ENCODE results near the gene KSR1.

The KSR1 gene

DNA sequence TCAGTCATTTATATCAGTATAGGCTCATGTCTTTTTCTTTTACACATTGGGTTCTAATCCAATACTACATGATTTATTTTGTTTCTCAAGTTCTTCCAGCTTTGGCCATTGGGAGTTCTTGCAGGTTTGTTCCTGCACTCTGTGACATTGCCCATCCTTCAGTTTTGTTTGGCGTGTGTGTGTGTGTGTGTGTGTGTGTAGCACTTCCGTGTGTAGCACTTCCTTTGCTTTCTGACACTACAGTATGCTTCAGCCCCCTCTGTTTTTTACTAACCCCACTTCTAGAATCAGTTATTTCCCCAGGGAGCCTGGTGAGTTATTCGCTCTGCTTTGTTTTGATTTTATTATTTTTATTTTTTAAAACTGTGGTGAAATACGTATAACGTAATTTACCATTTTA, 99.1 kb downstream of the KSR1 start:
- no peak for DNase-seq

DNA sequence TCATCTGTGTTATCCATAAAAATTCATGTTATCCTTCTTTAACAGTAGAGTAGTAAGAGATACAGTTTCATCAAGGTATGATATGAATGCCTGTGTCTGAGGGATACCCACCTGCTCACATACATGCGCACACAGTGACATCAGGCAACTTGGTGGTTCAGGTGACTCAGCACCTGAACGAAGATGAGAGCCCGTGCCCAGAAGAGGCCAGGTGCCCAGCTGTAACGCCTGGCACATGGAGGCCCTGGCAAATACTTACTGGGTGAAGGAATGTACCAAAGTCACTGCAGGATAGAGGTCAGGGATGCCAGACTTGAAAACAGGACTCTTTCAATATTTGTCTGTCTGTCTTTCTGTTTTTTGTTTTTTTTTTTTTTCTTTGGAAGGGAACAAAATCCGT, 102.1 kb downstream of the KSR1 start:
- no peak for DNase-seq

DNA sequence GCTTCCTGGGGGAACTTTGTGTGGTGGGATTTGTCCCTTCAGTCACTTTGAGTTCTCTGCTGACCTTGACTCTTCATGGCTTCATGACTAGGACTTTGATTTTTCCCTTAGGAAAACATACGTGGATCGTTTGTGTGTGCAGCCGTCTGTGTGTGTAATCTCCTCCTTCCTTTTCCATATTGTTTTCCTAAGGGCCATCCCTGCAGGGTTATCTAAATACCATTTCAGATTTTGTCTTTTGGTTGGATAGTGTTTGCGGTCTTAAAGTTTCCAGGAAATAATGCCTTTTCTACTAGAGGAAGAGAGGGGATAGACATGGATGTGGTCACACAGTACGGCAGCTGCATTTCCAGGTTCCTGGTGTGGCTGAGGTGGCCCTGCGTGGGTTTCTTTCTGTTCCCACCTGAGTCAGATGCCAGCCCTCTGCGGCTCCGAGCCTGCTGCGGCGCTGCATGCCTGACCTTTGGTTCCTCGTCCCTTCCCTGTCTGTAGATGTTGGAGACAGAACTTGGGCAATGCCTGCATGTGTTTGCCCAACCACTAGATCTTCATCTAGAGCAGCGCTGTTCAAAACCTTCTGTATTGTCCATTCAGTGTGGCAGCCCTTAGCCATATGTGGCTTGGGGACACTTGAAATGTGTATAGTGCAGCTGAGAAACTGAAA, 102.7 kb downstream of the KSR1 start:
- no peak for DNase-seq

- peak; percentile 95 for DNase-seq
Observed at GRCh38 chr17:27559506-27560481, 103.5 kb downstream of the KSR1 start.

DNA sequence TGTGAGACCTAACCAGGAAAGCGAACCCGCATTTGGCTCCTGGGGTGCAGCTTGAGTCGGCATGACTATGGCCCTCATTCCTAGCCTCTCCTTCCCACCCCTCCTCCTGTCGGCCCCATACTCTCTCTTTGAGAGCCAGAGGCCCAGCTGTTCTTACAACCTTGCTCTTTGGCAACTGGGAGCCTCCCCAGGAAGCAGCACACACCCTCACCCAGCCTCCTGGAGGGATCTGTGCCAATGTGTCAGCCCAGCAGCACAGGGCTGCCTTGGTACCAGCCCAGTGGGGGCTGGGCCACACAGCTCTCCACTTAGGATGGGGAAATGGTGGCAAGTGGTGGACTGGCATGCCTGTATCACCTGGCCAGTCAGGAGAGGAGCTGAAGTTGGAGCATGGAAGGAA, 104.4 kb downstream of the KSR1 start:
- DNase-seq, result no peak

DNA sequence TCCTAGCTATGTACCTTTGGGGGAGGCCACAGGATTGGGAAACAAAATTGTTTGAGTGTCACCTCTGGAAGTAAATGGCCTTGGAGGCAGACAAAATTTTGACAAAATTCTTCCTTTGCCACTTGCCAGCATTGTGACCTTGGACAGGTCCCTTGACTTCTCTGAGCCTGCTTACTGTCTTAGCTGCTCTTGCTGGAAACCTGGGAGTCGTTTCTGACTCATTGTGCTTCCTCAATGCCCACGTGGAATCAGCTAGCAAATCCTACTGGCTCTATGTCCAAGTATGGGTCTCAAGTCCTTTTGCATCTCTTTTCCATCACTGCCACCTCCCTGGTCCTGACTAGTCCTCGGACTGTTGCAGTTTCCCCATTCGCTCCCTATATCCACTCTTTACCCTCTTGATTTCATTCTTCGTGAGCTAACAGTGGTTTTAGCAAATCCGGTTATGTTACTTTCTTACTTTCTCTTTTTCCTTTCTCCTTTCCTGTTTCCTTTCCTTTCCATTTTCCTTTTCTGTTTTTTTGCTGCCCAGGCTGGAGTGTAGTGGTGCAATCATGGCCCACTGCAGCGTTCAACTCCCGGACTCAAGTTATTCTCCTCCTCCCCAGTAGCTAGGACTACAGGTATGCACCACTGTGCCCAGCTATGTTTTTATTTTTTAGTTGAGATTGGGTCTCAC, 106.7 kb downstream of the KSR1 start:
- DNase-seq, result no peak

DNA sequence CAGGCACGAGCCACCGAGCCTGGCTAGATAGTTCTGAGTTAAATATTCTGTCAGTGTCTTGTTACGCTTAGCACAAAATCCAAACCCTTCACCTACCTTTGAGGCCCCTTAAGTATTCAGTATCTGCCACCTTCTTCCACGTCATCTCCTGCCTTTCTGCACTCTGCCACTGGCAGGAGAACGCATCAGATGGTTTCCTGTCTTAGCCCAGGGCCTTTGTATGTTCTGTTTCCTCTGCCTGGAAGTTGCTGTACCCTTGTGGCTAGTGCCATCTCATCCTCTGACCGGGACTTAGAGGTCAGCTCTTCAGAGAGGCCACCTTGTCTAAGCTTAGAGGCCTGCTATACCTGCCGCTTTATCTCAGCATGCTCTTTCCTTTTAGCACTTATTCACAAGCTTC, 107.3 kb downstream of the KSR1 start:
- no peak for DNase-seq

DNA sequence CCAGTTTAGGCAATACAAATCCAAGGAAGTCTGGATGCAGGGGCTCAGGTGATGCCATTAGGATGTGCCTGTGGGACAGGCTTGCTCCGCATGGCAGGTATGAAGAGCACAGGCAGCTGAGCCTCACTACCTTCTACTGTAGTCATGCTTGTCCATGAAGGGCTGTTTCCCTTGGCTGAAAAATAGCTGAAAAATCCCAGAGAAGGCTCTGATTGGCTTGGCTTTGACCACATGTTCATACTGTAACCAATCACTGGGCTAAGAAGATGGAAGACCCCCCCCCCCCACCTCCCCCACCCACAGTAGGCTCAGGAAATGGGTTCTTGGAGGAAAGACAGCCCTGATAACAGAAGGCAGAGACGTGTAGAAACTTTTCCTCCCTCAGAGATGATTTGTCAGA, 108.2 kb downstream of the KSR1 start:
- DNase-seq, result no peak

DNA sequence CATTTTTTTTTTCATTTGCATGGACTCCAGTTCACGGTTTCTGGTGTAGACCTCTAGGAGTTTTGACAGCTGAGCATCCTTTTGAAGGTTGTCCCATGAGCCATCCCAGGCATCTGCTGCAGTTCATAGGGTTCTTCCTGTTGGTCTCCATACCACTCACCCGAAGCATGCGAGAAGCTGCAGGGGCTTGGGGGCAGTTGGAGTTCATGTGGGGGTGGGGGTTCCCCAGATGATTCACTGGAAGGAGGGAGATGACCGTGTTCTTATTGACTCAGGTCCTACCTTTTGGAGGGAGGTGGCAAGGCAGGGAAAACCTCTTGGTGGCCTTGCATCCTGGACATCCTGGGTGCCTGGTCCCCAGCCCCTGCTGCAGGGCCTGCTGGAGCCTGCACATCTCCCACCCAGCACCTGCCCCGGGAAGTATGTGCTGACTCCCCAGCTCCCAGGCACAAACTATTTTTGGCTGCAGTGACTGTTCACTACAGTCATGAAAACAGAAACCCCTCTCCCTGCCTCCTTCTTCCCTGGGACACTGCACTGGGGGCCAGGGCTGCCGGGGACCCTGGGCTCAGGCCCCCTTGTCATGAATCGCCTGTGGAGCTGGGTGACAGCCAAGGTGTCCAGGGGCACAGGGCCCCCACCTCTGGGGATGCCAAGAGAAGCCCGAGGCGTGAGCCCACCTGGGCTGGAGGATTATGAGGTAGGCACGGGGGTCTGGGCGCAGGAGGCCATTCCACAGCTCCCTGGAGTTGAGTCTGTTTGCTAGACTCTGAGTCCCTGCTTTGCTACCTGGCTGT, 109.8 kb downstream of the KSR1 start:
- peak; percentile 56 for DNase-seq

GRCh38 chr17:27566671-27567562, 110.7 kb downstream of the KSR1 start:
- no peak for DNase-seq

DNA sequence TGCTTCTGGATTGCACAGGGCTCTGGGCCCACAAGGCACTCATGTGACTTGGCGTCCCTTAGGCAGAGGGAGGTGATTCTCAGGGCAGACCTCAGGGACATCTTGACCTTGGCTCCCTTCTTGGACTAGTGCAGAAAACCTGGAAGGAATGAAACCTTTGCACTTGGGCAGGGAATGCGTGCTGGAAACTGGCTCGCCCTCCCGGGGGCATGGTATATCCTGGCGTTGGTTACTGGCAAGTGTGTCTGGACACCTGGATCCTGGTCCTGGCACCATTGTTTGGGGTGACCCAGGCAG, 111.3 kb downstream of the KSR1 start:
- no peak for DNase-seq

GRCh38 chr17:27568216-27568615, 112.0 kb downstream of the KSR1 start:
- no peak for DNase-seq

GRCh38 chr17:27568811-27569210, 112.6 kb downstream of the KSR1 start:
- DNase-seq, result no peak

GRCh38 chr17:27569257-27569722, 113.0 kb downstream of the KSR1 start:
- DNase-seq, result peak; percentile 33

GRCh38 chr17:27569884-27570577, 113.8 kb downstream of the KSR1 start:
- no peak for DNase-seq

GRCh38 chr17:27570578-27570914, 114.3 kb downstream of the KSR1 start:
- no peak for DNase-seq

GRCh38 chr17:27571563-27572352, 115.5 kb downstream of the KSR1 start:
- no peak for DNase-seq

DNA sequence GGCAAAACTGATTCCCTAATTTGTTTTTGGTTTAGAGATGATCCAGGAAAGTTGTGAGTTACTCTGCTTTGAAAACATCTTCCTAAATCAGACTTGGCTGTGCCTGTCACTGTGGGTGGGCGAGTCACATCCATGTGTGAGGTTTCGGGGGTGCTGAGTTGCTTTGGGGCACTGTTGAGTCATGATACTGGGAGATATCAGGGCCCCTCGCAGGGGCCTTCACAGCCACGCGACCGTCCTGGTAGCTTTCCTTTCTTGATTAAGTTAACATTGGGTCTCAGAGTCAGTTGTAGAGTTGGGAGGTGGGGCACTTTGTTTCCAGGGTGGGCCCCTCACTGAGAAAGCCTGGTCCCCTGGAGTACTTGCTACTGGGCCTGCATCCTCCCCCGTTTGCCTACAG, 116.4 kb downstream of the KSR1 start:
- DNase-seq, result peak; percentile 67

DNA sequence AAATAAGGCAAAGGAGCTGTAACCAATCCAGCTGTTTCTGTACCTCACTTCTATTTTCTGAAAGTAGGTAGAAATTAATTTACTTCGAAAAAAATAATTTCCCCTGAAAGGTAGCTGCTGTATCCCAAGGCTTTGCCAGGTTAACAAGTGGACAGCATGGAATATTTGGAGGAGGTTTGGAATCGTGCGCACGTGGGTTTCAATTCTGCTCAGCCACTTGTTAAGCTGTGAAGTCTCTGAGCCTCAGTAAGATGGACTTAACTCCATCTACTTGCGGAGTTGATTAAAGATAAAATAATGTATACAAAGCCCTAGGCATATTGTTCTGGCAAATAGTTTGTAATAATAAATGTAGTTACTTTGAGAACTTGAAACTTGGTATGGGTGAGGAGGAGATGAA, 117.3 kb downstream of the KSR1 start:
- no peak for DNase-seq

DNA sequence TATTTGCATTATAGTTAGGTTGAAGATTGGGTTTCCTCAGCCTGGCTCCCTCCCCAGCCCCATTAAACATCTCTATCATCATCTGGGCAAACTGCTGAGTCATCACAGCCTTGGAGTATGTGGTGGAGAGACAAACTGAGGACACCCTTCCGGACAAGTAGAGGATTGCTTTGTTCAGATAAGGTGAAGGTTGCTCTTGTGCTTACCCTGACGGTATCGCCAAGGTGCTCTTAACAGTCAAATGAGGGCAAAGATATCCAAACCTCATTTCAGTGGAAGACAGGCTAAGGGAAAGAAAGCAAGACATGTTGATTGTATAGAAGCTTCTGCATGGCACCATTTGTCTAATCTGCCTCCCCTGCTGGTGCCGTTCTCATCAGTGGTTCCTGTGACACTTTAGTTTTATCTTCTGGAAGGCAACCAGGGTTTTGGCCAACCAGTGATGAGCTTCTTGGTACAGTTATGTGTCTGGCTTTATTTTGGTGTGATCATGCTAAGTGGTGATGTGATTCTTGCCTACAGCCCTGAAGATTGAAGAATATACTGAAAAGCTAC, 117.8 kb downstream of the KSR1 start:
- peak; percentile 75 for DNase-seq

Measured in fibroblast of skin of abdomen (primary cell).